BLaER1 (cell line): ENCODE measurements around the gene ATP1A3.
A peak's percentile ranks its signal among the peaks of the same experiment; 100 is the strongest.

Experiments used
- H3K27ac ChIP-seq: shearing (Covaris generic); formaldehyde crosslinking; 2 replicates; pipeline ENCODE4 v1.8.1; 2022
- H3K27me3 ChIP-seq: shearing (Covaris generic); formaldehyde crosslinking; 2 replicates; pipeline ENCODE4 v1.8.1; 2022
- H3K36me3 ChIP-seq: shearing (Covaris generic); formaldehyde crosslinking; 2 replicates; pipeline ENCODE4 v1.8.1; 2022
- H3K4me1 ChIP-seq: shearing (Covaris generic); formaldehyde crosslinking; 2 replicates; pipeline ENCODE4 v1.8.1; 2022
- H3K4me2 ChIP-seq: shearing (Covaris generic); formaldehyde crosslinking; 2 replicates; pipeline ENCODE4 v1.8.1; 2022
- H3K4me3 ChIP-seq: shearing (Covaris generic); formaldehyde crosslinking; 2 replicates; pipeline ENCODE4 v1.8.1; 2022
- H3K9ac ChIP-seq: shearing (Covaris generic); formaldehyde crosslinking; 2 replicates; pipeline ENCODE4 v1.8.1; 2022
- H3K9me3 ChIP-seq: shearing (Covaris generic); formaldehyde crosslinking; 2 replicates; pipeline ENCODE4 v1.8.1; 2022
- H4K20me1 ChIP-seq: shearing (Covaris generic); formaldehyde crosslinking; 2 replicates; pipeline ENCODE4 v1.8.1; 2022
- Cebpa-rat ChIP-seq: shearing (Covaris generic); IDR thresholded peaks from 2 replicates; pipeline ENCODE4 v1.8.1; 2022

Gene ATP1A3

GRCh38 chr19:41925208-41926003 lies 68.6 kb downstream of the ATP1A3 start:
- H3K36me3 ChIP-seq: no peaks in the 10 kb centered on the region
- no peak overlapping the region for H3K4me2 ChIP-seq
- peaks cover 43% of the 10 kb centered on the region for H3K4me1 ChIP-seq
- H3K9me3 ChIP-seq: no peaks in the 10 kb centered on the region
- peaks cover 8% of the 10 kb centered on the region for H4K20me1 ChIP-seq
- no peak overlapping the region for H3K9ac ChIP-seq
- no peak overlapping the region for H3K4me3 ChIP-seq
- peaks cover 93% of the 10 kb centered on the region for H3K27me3 ChIP-seq
- H3K27ac ChIP-seq: no peak overlapping the region
- TF ChIP-seq Cebpa-rat: no peak

- Histone ChIP-seq H4K20me1 (peaks cover 8% of the 10 kb centered on the region), H3K4me1 (peaks cover 38% of the 10 kb centered on the region), H3K36me3 (no peaks in the 10 kb centered on the region), H3K9me3 (no peaks in the 10 kb centered on the region), H3K27ac (no peak overlapping the region), H3K4me2 (no peak overlapping the region), H3K9ac (no peak overlapping the region), H3K4me3 (no peak overlapping the region), H3K27me3 (peaks cover 86% of the 10 kb centered on the region)
- no peak for TF ChIP-seq Cebpa-rat
These were observed 69.6 kb downstream of the ATP1A3 start for GRCh38 chr19:41924151-41925145.

GRCh38 chr19:41923045-41923788 lies 70.8 kb downstream of the ATP1A3 start:
- Histone ChIP-seq H3K27me3 (peaks cover 75% of the 10 kb centered on the region), H3K4me3 (no peak overlapping the region), H3K9ac (no peak overlapping the region), H4K20me1 (peaks cover 8% of the 10 kb centered on the region), H3K27ac (no peak overlapping the region), H3K9me3 (no peaks in the 10 kb centered on the region), H3K4me2 (no peak overlapping the region), H3K36me3 (no peaks in the 10 kb centered on the region), H3K4me1 (peaks cover 29% of the 10 kb centered on the region)
- TF ChIP-seq Cebpa-rat: no peak

DNA sequence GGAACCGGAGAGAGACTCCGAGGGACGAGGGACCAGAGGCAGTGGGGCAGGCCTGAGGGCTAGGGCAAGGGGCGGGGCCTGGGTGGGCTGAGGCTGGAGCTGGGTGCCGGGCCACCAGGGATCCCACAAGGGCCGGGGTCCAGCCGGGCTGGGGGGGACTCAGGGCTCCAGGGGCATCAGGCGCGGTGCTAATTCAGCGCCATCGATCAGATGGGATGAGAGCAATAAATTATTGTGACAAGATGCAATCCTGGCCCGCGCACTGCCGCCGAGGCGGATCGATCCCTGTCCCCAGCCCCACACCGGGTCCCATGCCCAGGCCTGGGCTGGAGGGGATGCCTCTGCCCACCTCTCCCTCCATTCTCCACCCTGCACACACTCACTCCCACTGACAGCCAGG lies 71.4 kb downstream of the ATP1A3 start:
- no peaks in the 10 kb centered on the region for H3K9me3 ChIP-seq
- H3K27me3 ChIP-seq: peaks cover 74% of the 10 kb centered on the region
- no peak overlapping the region for H3K4me3 ChIP-seq
- no peak overlapping the region for H3K9ac ChIP-seq
- peaks cover 8% of the 10 kb centered on the region for H4K20me1 ChIP-seq
- no peak overlapping the region for H3K27ac ChIP-seq
- no peak for TF ChIP-seq Cebpa-rat
- H3K4me2 ChIP-seq: peak overlapping the region; percentile 26; the same call in 1 of the 2 replicates
- peaks cover 28% of the 10 kb centered on the region for H3K4me1 ChIP-seq
- no peaks in the 10 kb centered on the region for H3K36me3 ChIP-seq

DNA sequence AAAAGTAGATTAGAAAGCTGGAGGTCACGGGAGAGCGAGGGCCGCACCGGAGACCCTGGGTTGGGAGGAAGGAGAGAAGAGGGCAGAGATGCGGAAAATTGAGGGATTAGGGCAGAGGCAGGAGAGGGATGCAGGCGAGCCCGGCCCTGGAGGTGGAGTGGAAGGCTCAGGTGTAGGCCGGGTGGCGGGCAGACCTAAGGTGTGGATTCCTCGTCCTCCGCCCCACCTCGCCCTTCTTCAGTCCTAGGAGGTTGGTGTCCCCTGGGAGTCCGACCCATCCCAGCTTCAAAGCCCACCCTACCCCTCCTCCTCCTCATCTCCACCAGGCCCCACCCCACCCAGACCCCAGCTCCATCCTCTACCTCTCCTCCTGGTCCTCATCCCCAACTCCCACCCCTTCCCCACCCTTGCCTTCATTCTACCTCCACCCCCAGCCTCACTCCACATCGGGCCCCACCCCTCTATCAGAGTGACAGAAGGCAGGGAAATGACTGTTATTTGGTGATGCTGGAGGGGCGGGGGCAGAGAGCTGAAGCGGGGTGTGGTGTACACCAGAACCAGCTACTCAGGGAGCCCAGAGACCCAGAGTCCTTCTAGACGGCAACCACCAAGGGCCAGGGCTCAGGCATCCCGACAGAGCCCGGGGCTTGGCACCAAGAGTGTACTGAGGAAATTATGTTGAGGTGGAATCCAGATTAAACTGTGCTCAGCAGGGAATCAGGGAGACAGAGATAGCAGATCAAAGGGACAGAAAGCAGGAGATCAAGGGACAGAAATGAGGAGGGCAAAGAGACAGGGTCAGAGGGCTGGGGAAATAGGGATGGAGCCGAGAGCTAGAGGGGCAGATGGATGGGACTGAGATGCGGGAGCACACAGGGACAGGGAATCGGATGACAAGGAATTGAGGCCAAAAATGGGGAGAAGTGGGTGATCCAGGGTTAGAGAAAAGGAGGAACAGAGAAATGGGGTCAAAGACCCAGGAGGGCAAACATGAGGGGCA lies 72.2 kb downstream of the ATP1A3 start:
- no peak for TF ChIP-seq Cebpa-rat
- Histone ChIP-seq H3K4me3 (peak overlapping the region; percentile 39; the same call in 1 of the 2 replicates), H4K20me1 (peaks cover under 1% of the 10 kb centered on the region; the same call in 1 of the 2 replicates), H3K9me3 (no peaks in the 10 kb centered on the region), H3K9ac (0 out of 2 replicates have a peak overlapping the region, but pooled peaks have one; percentile 29), H3K27ac (no peak overlapping the region), H3K4me1 (peaks cover 22% of the 10 kb centered on the region), H3K4me2 (peak overlapping the region; percentile 90), H3K27me3 (peaks cover 73% of the 10 kb centered on the region), H3K36me3 (no peaks in the 10 kb centered on the region)

DNA sequence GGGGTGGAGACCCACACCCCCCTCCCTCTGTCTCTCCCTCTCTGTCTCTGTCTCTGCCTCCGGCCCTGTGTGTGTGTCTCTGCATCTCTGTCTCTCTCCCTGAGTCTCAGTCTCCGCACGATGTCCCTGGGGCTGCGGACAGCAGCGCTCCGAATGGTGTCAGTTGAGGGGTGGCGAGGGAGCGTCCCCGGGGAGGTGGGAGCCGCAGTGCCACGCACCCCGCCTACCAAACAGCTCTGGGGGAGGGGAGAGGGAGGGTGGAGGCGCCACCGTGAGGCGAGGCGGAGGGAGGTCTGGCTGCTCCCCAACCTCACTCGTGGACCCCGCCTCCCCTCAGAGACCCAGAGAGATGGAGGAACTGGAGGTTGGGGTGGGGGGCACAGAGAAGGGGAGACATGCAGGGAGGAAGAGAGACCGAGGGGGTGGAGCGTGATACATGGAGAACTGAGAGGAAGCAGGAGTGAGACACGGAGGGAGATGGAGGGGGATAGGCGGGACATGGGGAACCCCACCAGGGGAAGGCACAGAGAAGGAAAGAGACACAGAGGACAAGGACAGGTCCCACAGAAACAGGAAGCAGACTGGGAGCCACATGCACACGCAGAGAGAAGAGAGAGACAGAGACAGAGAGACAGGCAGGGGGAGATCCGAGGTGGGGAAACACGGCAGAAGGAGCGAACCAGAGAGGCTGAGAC lies 73.0 kb downstream of the ATP1A3 start:
- Histone ChIP-seq H3K4me1 (peaks cover 22% of the 10 kb centered on the region), H3K4me3 (peak overlapping the region; percentile 39; the same call in 1 of the 2 replicates), H3K9ac (0 out of 2 replicates have a peak overlapping the region, but pooled peaks have one; percentile 29), H3K9me3 (no peaks in the 10 kb centered on the region), H4K20me1 (no peaks in the 10 kb centered on the region), H3K27ac (no peak overlapping the region; the same call in 1 of the 2 replicates), H3K4me2 (peak overlapping the region; percentile 90), H3K36me3 (no peaks in the 10 kb centered on the region), H3K27me3 (peaks cover 73% of the 10 kb centered on the region)
- TF ChIP-seq Cebpa-rat: no peak

GRCh38 chr19:41919948-41920712 lies 73.9 kb downstream of the ATP1A3 start:
- no peaks in the 10 kb centered on the region for H3K36me3 ChIP-seq
- H3K9me3 ChIP-seq: no peaks in the 10 kb centered on the region
- peaks cover 6% of the 10 kb centered on the region; the same call in 1 of the 2 replicates for H4K20me1 ChIP-seq
- H3K27ac ChIP-seq: no peak overlapping the region
- H3K4me1 ChIP-seq: peaks cover 28% of the 10 kb centered on the region
- H3K27me3 ChIP-seq: peaks cover 73% of the 10 kb centered on the region
- peak overlapping the region; percentile 90 for H3K4me2 ChIP-seq
- H3K4me3 ChIP-seq: no peak overlapping the region
- TF ChIP-seq Cebpa-rat: no peak
- no peak overlapping the region for H3K9ac ChIP-seq
